Measurements from ENCODE around the gene EBF3. TPM values are rescaled to one million over a fixed set of nuclear protein-coding genes. Genes with fewer than 3 reads are reported as not detected.
A peak's percentile ranks its signal among the peaks of the same experiment; 100 is the strongest.

Gene EBF3
- total RNA-seq, 1 donor from 2014 or later = 0.53 TPM

GRCh38 chr10:129936923-129937300 lies 27.2 kb downstream of the EBF3 start:
- intact Hi-C loops (cut with DNase I) = no loop called here
- no peak for ATAC-seq
- Histone ChIP-seq H3K36me3 (no peaks in the 10 kb centered on the region), H3K4me1 (no peaks in the 10 kb centered on the region), H3K4me3 (no peak overlapping the region), H3K9me3 (no peaks in the 10 kb centered on the region), H3K27me3 (ENCODE audit: low read depth) (no peaks in the 10 kb centered on the region), H3K27ac (no peak overlapping the region)
- no peak for DNase-seq
- TF ChIP-seq CTCF (IDR thresholded peaks at IDR 0.05) = no peak

GRCh38 chr10:129936266-129936922 lies 27.7 kb downstream of the EBF3 start:
- intact Hi-C loops (cut with DNase I) = no loop called here
- no peak overlapping the region for H3K27ac ChIP-seq
- ATAC-seq (peak in 1 of 2 donors; percentile 12), DNase-seq (no peak)
- no peaks in the 10 kb centered on the region for H3K9me3 ChIP-seq
- H3K36me3 ChIP-seq = no peaks in the 10 kb centered on the region
- H3K4me3 ChIP-seq = no peak overlapping the region
- TF ChIP-seq CTCF (IDR thresholded peaks at IDR 0.05) = no peak
- no peaks in the 10 kb centered on the region for H3K4me1 ChIP-seq
- H3K27me3 ChIP-seq (ENCODE audit: low read depth) = no peaks in the 10 kb centered on the region

GRCh38 chr10:129935867-129936152 lies 28.3 kb downstream of the EBF3 start:
- DNase-seq (no peak), ATAC-seq (no peak)
- Histone ChIP-seq H3K36me3 (no peaks in the 10 kb centered on the region), H3K9me3 (no peaks in the 10 kb centered on the region), H3K27ac (no peak overlapping the region), H3K4me3 (no peak overlapping the region), H3K4me1 (no peaks in the 10 kb centered on the region), H3K27me3 (ENCODE audit: low read depth) (no peaks in the 10 kb centered on the region)
- no peak for TF ChIP-seq CTCF (IDR thresholded peaks at IDR 0.05)
- intact Hi-C loops (cut with DNase I) = no loop called here

GRCh38 chr10:129935102-129935866 lies 28.8 kb downstream of the EBF3 start:
- no peak for ATAC-seq
- no peak for TF ChIP-seq CTCF (IDR thresholded peaks at IDR 0.05)
- intact Hi-C loops (cut with DNase I) = no loop called here
- H3K27me3 ChIP-seq (ENCODE audit: low read depth) = no peaks in the 10 kb centered on the region
- H3K36me3 ChIP-seq = no peaks in the 10 kb centered on the region
- H3K4me3 ChIP-seq = no peak overlapping the region
- no peak overlapping the region for H3K27ac ChIP-seq
- DNase-seq = no peak
- H3K4me1 ChIP-seq = no peaks in the 10 kb centered on the region
- no peaks in the 10 kb centered on the region for H3K9me3 ChIP-seq

GRCh38 chr10:129934196-129934925 lies 29.7 kb downstream of the EBF3 start:
- no peaks in the 10 kb centered on the region for H3K36me3 ChIP-seq
- no peak for DNase-seq
- no peaks in the 10 kb centered on the region for H3K27me3 ChIP-seq (ENCODE audit: low read depth)
- H3K9me3 ChIP-seq = no peaks in the 10 kb centered on the region
- H3K27ac ChIP-seq = no peak overlapping the region
- no peaks in the 10 kb centered on the region for H3K4me1 ChIP-seq
- H3K4me3 ChIP-seq = no peak overlapping the region
- no peak for ATAC-seq
- no peak for TF ChIP-seq CTCF (IDR thresholded peaks at IDR 0.05)
- intact Hi-C loops (cut with DNase I) = no loop called here

All from lower lobe of right lung (tissue), 2 donors.